Loucy (cell line): ENCODE data around the gene OR5D18.

Experiments used
- H2AFZ ChIP-seq: fragments of 200-600 bp; sonication (generic); 2 replicates; pipeline ENCODE4 v1.6.0; 2016; ENCODE audit warnings: antibody characterized with exemption, mild to moderate bottlenecking, low read length, moderate library complexity
- H3F3A ChIP-seq: fragments of 200-600 bp; 2 replicates; pipeline ENCODE4 v1.6.0; 2016; ENCODE audit warnings: antibody characterized with exemption, low read depth, mild to moderate bottlenecking
- H3K27me3 ChIP-seq: fragments of 200-600 bp; sonication (generic); 2 replicates; pipeline ENCODE4 v1.6.1; 2014; ENCODE audit warnings: low read length, mild to moderate bottlenecking; ENCODE audit not compliant: insufficient read depth, poor library complexity, severe bottlenecking
- H3K36me3 ChIP-seq: fragments of 200-600 bp; sonication (generic); 2 replicates; pipeline ENCODE4 v1.6.1; 2016; ENCODE audit warnings: low read length; ENCODE audit not compliant: insufficient read depth
- H3K4me1 ChIP-seq: fragments of 200-600 bp; sonication (generic); 2 replicates; pipeline ENCODE4 v1.5.1; 2014; ENCODE audit warnings: low read length, mild to moderate bottlenecking; ENCODE audit not compliant: insufficient read depth, poor library complexity, severe bottlenecking
- H3K4me2 ChIP-seq: fragments of 200-600 bp; sonication (generic); 2 replicates; pipeline ENCODE4 v1.6.0; 2014; ENCODE audit warnings: antibody characterized with exemption, low read length, low read depth, mild to moderate bottlenecking; ENCODE audit not compliant: poor library complexity, severe bottlenecking
- H3K4me3 ChIP-seq: fragments of 200-600 bp; sonication (generic); 2 replicates; pipeline ENCODE4 v1.5.1; 2014; ENCODE audit warnings: low read length, mild to moderate bottlenecking, mixed read lengths; ENCODE audit not compliant: poor library complexity, severe bottlenecking
- H3K79me2 ChIP-seq: fragments of 200-600 bp; sonication (generic); 2 replicates; pipeline ENCODE4 v1.6.1; 2014; ENCODE audit warnings: low read length; ENCODE audit not compliant: insufficient read depth
- H3K9ac ChIP-seq: fragments of 200-600 bp; sonication (generic); 2 replicates; pipeline ENCODE4 v1.6.0; 2014; ENCODE audit warnings: mild to moderate bottlenecking, low read depth, low read length, moderate library complexity; ENCODE audit not compliant: poor library complexity, severe bottlenecking
- H3K9me2 ChIP-seq: fragments of 200-600 bp; sonication (generic); replicated peaks from 2 replicates; pipeline ENCODE4 v1.6.1; 2016; ENCODE audit warnings: low read depth, low read length, mixed read lengths
- H3K9me3 ChIP-seq: fragments of 200-600 bp; sonication (generic); 2 replicates; pipeline ENCODE4 v1.6.1; 2014; ENCODE audit warnings: mild to moderate bottlenecking, antibody characterized with exemption, low read length, low read depth; ENCODE audit not compliant: insufficient read depth
- H4K20me1 ChIP-seq: fragments of 200-600 bp; sonication (generic); 2 replicates; pipeline ENCODE4 v1.6.0; 2014; ENCODE audit warnings: antibody characterized with exemption, low read length, mild to moderate bottlenecking; ENCODE audit not compliant: insufficient read depth, poor library complexity, severe bottlenecking
- EZH2phosphoT487 ChIP-seq: fragments of 200-600 bp; IDR thresholded peaks from 2 replicates; pipeline ENCODE4 v1.6.1; 2018; ENCODE audit warnings: antibody characterized with exemption, mild to moderate bottlenecking, moderate library complexity, borderline replicate concordance
- TF ChIP-seq, protein P1 (sequence below): fragments of 200-600 bp; sonication (generic); conservative IDR thresholded peaks from 2 replicates; pipeline ENCODE4 v1.5.1; 2014; ENCODE audit warnings: mild to moderate bottlenecking, antibody characterized with exemption, low read length

The OR5D18 gene

DNA sequence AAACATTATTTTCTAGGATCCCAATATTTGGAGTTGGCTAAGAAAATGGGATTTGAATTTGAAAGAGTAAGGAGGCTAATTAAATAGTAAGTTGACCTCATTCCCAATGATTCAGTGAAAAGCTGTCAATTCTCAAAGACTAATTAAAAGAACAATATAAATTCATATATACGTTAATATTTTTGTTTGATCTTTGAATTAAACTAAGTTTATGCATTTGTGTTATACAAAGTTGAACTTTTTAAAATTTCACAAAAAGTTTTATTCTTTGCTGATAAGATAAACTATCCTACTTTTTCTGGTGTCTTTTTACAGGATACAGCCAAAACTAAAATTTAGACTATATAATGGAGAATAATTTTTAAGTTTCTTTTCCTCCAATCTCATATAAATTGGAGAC, 8.4 kb upstream of the OR5D18 start, which contains the start of gene OR5L1:
Gene OR5L1, plus strand, starts transcription at position 301 of the 400 bp plus-strand sequence. CDS start 100 bp downstream, outside the sequence.
- H3K9ac ChIP-seq: no peak within 1 kb of the TSS
- H3K4me3 ChIP-seq: no peak within 1 kb of the TSS
- H3K4me2 ChIP-seq: no peak within 1 kb of the TSS
- no peaks in the 10 kb centered on the region for H3K27me3 ChIP-seq
- TF ChIP-seq, protein P1, sequence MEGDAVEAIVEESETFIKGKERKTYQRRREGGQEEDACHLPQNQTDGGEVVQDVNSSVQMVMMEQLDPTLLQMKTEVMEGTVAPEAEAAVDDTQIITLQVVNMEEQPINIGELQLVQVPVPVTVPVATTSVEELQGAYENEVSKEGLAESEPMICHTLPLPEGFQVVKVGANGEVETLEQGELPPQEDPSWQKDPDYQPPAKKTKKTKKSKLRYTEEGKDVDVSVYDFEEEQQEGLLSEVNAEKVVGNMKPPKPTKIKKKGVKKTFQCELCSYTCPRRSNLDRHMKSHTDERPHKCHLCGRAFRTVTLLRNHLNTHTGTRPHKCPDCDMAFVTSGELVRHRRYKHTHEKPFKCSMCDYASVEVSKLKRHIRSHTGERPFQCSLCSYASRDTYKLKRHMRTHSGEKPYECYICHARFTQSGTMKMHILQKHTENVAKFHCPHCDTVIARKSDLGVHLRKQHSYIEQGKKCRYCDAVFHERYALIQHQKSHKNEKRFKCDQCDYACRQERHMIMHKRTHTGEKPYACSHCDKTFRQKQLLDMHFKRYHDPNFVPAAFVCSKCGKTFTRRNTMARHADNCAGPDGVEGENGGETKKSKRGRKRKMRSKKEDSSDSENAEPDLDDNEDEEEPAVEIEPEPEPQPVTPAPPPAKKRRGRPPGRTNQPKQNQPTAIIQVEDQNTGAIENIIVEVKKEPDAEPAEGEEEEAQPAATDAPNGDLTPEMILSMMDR: no peak
- TF ChIP-seq EZH2phosphoT487: no peak
- H3K36me3 ChIP-seq: no peaks in the 10 kb centered on the region
- no peak within 1 kb of the TSS for H2AFZ ChIP-seq
- H3F3A ChIP-seq: no peaks in the 10 kb centered on the region
- no peaks in the 10 kb centered on the region for H3K9me2 ChIP-seq
- H4K20me1 ChIP-seq: no peaks in the 10 kb centered on the region
- no peaks in the 10 kb centered on the region for H3K79me2 ChIP-seq
- H3K9me3 ChIP-seq: no peaks in the 10 kb centered on the region
- no peaks in the 10 kb centered on the region for H3K4me1 ChIP-seq

DNA sequence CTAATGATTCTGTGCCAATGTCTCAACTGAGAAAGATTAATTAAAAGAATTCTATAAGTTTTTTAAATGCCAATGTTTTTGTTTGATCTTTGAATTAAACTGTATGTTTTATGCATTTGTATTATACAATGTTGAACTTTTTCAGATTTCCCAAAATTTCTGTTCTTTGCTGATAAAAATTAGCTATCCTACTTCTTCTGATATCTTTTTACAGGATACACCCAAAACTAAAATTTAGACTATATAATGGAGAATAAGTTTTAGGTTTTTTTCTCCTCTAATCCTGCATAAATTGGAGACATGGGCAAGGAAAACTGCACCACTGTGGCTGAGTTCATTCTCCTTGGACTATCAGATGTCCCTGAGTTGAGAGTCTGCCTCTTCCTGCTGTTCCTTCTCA, 7.5 kb downstream of the OR5D18 start, which contains the start of gene OR5L2:
Gene OR5L2, plus strand, starts transcription at position 301 of the 400 bp plus-strand sequence. Its CDS starts 0 bp downstream, at position 301.
- TF ChIP-seq, protein P1: no peak
- no peak for TF ChIP-seq EZH2phosphoT487
- no peaks in the 10 kb centered on the region for H3K4me1 ChIP-seq

DNA sequence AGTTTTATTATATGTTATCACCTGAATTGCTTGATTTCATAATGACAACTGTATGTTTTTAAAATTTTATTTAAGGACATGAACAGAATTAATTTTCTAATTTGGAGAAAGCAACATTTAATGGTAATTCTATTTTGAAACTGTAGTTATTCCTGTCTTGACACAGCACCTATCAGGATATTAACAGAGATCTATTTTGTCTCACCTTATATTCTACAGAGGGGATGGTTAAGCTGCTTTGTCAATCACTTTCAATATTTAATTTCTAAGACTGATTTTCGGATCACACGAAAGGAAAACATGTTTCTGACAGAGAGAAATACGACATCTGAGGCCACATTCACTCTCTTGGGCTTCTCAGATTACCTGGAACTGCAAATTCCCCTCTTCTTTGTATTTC, 19.0 kb downstream of the OR5D18 start, which contains the start of gene OR5D16:
Gene OR5D16, plus strand, starts transcription at position 301 of the 400 bp plus-strand sequence. Its CDS starts 0 bp downstream, at position 301.
- Histone ChIP-seq H3K36me3 (no peaks in the 10 kb centered on the region), H3K27me3 (no peaks in the 10 kb centered on the region), H3K9ac (no peak within 1 kb of the TSS), H3K79me2 (no peaks in the 10 kb centered on the region), H3F3A (no peaks in the 10 kb centered on the region), H3K9me3 (no peaks in the 10 kb centered on the region), H2AFZ (no peak within 1 kb of the TSS), H3K4me1 (no peaks in the 10 kb centered on the region), H3K4me3 (no peak within 1 kb of the TSS), H3K9me2 (no peaks in the 10 kb centered on the region), H3K4me2 (no peak within 1 kb of the TSS), H4K20me1 (no peaks in the 10 kb centered on the region)
- TF ChIP-seq, protein P1: no peak
- TF ChIP-seq EZH2phosphoT487: no peak

More for the DNA sequence above, 7.5 kb downstream of the OR5D18 start, which contains the start of gene OR5L2:
- no peaks in the 10 kb centered on the region for H3K9me3 ChIP-seq
- H4K20me1 ChIP-seq: no peaks in the 10 kb centered on the region
- no peak within 1 kb of the TSS for H3K4me3 ChIP-seq
- H3K27me3 ChIP-seq: no peaks in the 10 kb centered on the region
- H3K9ac ChIP-seq: no peak within 1 kb of the TSS
- H2AFZ ChIP-seq: no peak within 1 kb of the TSS
- no peaks in the 10 kb centered on the region for H3K9me2 ChIP-seq
- H3K79me2 ChIP-seq: no peaks in the 10 kb centered on the region
- no peaks in the 10 kb centered on the region for H3K36me3 ChIP-seq
- no peaks in the 10 kb centered on the region for H3F3A ChIP-seq
- H3K4me2 ChIP-seq: no peak within 1 kb of the TSS
